Panc1 (cell line): ENCODE measurements around the gene SEC31A. TPM values are rescaled to one million over a fixed set of nuclear protein-coding genes. Genes with fewer than 3 reads are reported as not detected.
"Not testable (repeated sequence)": the region's sequence is repeated elsewhere in the genome, so short reads cannot be mapped to it uniquely, and the experiment has no call there.

Experiments used
- ATAC-seq: fragments of 200-7000 bp; cut with Tn5 transposase; 2 replicates; pipeline ENCODE4 v1.9.1; 2020; ENCODE audit warnings: mild to moderate bottlenecking, moderate library complexity
- BruUV-seq: library from RNA; stranded (reverse); fragments of 400-500 nt; replicated peaks from 2 replicates; lab custom pipeline; 2021; lab: Mats Ljungman, UMichigan
- CTCF ChIA-PET: fragments of 300-600 bp; sonication (Branson Sonifier 250); formaldehyde crosslinking; loops from one replicate; lab custom pipeline; 2022; ENCODE audit warnings: antibody characterized with exemption; lab: Charles Lee
- POLR2A ChIA-PET: fragments of 300-600 bp; sonication (Branson Sonifier 250); formaldehyde crosslinking; loops from one replicate; lab custom pipeline; 2022; ENCODE audit warnings: antibody characterized with exemption; lab: Charles Lee
- DNase-seq: peaks from one replicate; pipeline ENCODE4 v3.0.0-alpha.2; 2010; ENCODE audit warnings: low read depth, low spot score
- H3K27ac ChIP-seq: 2 replicates; pipeline ENCODE4 v1.5.1; 2011; ENCODE audit warnings: mild to moderate bottlenecking, low read length, inconsistent platforms
- H3K27me3 ChIP-seq: fragments of 200-500 bp; sonication (Bioruptor generic); 2 replicates; pipeline ENCODE4 v1.6.0; 2014; ENCODE audit warnings: low read length, inconsistent platforms; ENCODE audit not compliant: control insufficient read depth, insufficient read depth
- H3K36me3 ChIP-seq: fragments of 200-500 bp; sonication (Bioruptor generic); 2 replicates; pipeline ENCODE4 v1.5.1; 2014; ENCODE audit warnings: inconsistent platforms, mild to moderate bottlenecking, low read length, moderate library complexity; ENCODE audit not compliant: control insufficient read depth, insufficient read depth
- H3K4me1 ChIP-seq: 2 replicates; pipeline ENCODE4 v1.5.1; 2011; ENCODE audit warnings: inconsistent platforms, mild to moderate bottlenecking, low read length, moderate library complexity; ENCODE audit not compliant: control insufficient read depth, insufficient read depth
- H3K4me3 ChIP-seq, 2 experiments: 2 replicates each; pipeline ENCODE4 v1.5.1; 2011 to 2012; ENCODE audit warnings: low read depth in 2 of 2, low read length in 2 of 2, mild to moderate bottlenecking in 2 of 2, inconsistent platforms in 1 of 2, moderate library complexity in 1 of 2
- H3K9me3 ChIP-seq: fragments of 200-500 bp; sonication (Bioruptor generic); 2 replicates; pipeline ENCODE4 v1.5.1; 2014; ENCODE audit warnings: low read depth, mild to moderate bottlenecking, inconsistent platforms, low read length, moderate library complexity; ENCODE audit not compliant: control insufficient read depth, insufficient read depth
- CTCF ChIP-seq: fragments of 450-650 bp; IDR thresholded peaks from 2 replicates; pipeline ENCODE4 v1.5.1; 2017; ENCODE audit warnings: mild to moderate bottlenecking
- POLR2AphosphoS5 ChIP-seq: IDR thresholded peaks from 2 replicates; pipeline ENCODE4 v1.6.1; 2012; ENCODE audit warnings: mild to moderate bottlenecking, low read depth, low read length, moderate library complexity
- SIN3A ChIP-seq: IDR thresholded peaks from 2 replicates; pipeline ENCODE4 v1.6.1; 2012; ENCODE audit warnings: low read depth, mild to moderate bottlenecking, low read length, moderate library complexity, borderline replicate concordance; ENCODE audit not compliant: insufficient read depth
- TCF7L2 ChIP-seq: IDR thresholded peaks from 2 replicates; pipeline ENCODE4 v1.6.1; 2011; ENCODE audit warnings: mild to moderate bottlenecking, low read depth, low read length, inconsistent platforms
- in situ Hi-C: cut with HindIII; loops from 2 replicates; pipeline ENCODE4 v1.10.0; 2016; ENCODE audit warnings: low sequenced_read_pairs, low pct_unique_long_range_greater_than_20kb
- intact Hi-C: fragments of 100-400 bp; cut with micrococcal nuclease; formaldehyde crosslinking; loops from one replicate; pipeline ENCODE4 v1.10.0; 2022; ENCODE audit not compliant: unreplicated experiment
- total RNA-seq: library from RNA; stranded (reverse); gene quantifications from one replicate; pipeline ENCODE4 v1.2.1, GENCODE V29; 2021; ENCODE audit not compliant: unreplicated experiment
- TF ChIP-seq, protein P1 (sequence below), 2 experiments: IDR thresholded peaks; 2 replicates each; pipeline ENCODE4 v1.6.1; 2011 to 2012; ENCODE audit warnings: low read depth in 2 of 2, control low read depth in 1 of 2, low read length in 1 of 2, mild to moderate bottlenecking in 1 of 2, moderate library complexity in 1 of 2; ENCODE audit not compliant: insufficient read depth in 1 of 2

SEC31A gene
- total RNA-seq, 1 experiment from 2014 or later: 107 TPM

DNA sequence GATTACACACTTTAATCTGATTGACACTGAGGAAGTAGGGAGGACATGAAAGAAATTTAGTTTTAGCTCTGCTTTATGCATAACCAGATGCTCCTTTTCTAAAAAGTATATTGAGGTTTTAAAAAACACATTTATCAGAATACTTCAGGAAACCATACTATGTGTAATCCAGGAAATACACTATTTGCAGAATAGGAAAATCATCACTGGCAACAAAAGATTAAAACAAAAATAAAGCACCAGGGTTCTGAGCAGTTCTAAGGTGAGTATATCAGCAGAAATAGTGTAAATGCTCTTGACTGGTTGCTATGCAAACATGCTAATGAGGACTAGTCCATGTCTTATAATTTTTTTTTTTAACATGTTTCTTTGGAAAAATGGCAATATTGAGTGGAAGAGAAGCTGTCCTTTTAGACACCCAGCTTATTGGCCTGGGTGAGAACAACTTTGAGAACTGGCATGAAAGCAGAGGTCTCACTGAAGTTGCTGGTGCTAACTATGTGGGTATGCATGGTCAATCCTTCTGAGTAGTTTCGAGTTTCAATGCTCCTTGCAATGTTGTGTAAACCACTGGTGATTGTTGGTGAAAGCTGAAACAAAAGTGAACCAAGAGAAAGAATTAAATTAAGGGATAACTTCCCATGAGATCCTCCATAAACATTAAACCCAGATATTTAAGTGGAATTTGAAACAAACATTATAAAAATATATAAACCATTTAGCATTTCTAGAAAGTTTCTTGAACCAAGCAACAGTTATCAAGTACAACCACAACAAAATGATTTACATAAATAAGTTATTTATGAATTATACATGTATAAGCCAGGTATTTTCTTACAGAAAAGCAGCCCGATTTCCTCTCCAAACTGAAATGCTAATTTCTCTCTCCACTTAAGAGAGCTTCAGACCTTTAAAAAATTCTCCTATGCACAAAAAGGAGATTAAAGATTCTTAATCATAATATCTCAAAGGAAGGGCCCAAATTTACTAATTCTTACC is 72.0 kb downstream of the SEC31A start:
- Histone ChIP-seq H3K27me3 (no peaks in the 10 kb centered on the region), H3K27ac (no peak overlapping the region), H3K4me3 (no peak overlapping the region), H3K9me3 (no peaks in the 10 kb centered on the region), H3K4me1 (no peaks in the 10 kb centered on the region), H3K36me3 (peaks cover 30% of the 10 kb centered on the region)
- in situ Hi-C loops: no loop called here
- POLR2A ChIA-PET: no interaction called here
- intact Hi-C loops: no loop called here
- DNase-seq: no peak
- BruUV-seq: TSS peak; percentile 22
- CTCF ChIA-PET: no interaction called here
- ATAC-seq: no peak
- TF ChIP-seq SIN3A (no peak), CTCF (no peak), TCF7L2 (no peak), POLR2AphosphoS5 (no peak)
- TF ChIP-seq, protein P1, sequence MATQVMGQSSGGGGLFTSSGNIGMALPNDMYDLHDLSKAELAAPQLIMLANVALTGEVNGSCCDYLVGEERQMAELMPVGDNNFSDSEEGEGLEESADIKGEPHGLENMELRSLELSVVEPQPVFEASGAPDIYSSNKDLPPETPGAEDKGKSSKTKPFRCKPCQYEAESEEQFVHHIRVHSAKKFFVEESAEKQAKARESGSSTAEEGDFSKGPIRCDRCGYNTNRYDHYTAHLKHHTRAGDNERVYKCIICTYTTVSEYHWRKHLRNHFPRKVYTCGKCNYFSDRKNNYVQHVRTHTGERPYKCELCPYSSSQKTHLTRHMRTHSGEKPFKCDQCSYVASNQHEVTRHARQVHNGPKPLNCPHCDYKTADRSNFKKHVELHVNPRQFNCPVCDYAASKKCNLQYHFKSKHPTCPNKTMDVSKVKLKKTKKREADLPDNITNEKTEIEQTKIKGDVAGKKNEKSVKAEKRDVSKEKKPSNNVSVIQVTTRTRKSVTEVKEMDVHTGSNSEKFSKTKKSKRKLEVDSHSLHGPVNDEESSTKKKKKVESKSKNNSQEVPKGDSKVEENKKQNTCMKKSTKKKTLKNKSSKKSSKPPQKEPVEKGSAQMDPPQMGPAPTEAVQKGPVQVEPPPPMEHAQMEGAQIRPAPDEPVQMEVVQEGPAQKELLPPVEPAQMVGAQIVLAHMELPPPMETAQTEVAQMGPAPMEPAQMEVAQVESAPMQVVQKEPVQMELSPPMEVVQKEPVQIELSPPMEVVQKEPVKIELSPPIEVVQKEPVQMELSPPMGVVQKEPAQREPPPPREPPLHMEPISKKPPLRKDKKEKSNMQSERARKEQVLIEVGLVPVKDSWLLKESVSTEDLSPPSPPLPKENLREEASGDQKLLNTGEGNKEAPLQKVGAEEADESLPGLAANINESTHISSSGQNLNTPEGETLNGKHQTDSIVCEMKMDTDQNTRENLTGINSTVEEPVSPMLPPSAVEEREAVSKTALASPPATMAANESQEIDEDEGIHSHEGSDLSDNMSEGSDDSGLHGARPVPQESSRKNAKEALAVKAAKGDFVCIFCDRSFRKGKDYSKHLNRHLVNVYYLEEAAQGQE (IDR thresholded peaks at IDR 0.05; ENCODE audit: insufficient read depth in 1 of 2, low read depth in 2 of 2, low read length in 1 of 2): no peak

DNA sequence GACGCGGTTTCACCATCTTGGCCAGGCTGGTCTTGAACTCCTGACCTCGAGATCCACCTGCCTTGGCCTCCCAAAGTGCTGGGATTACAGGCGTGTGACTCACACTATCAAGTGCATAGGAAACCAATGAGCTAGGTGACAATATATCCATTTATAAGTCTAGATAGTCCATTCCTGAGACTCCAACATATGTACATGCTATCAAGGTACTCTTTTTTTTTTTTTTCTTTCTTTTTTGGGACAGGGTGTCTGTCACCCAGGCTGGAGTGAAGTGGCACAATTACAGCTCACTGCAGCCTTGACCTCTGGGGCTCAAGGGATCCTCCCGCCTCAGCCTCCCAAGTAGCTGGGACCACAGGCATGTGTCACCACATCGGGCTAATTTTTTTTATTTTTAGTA is 74.1 kb downstream of the SEC31A start:
- H3K36me3 ChIP-seq: peaks cover 19% of the 10 kb centered on the region; the same call in 1 of the 2 replicates
- in situ Hi-C loops, H3K27me3 ChIP-seq, H3K9me3 ChIP-seq, H3K27ac ChIP-seq, DNase-seq, H3K4me1 ChIP-seq, BruUV-seq, intact Hi-C loops, H3K4me3 ChIP-seq, ATAC-seq: not testable (repeated sequence)
- ChIA-PET POLR2A (interaction anchor here (0.5 kb wide), 1 partner anchor 13 kb away, joined by 3 read pairs; no protein-coding TSS in a partner anchor), CTCF (interaction anchor here (0.6 to 0.7 kb wide), 3 partner anchors 20 to 296 kb away, joined by 3 to 5 read pairs (median 4); no protein-coding TSS in a partner anchor)
